T-helper 1 cell treated with Interleukin-12 subunit alpha and Interleukin-12 subunit beta and Interleukin-4 antibody, amounts not matched to agents 30 ng/mL and 1 ng/mL, for 36 hours (primary cell): ENCODE measurements around the gene UNC93B1. TPM values are rescaled to one million over a fixed set of nuclear protein-coding genes. Genes with fewer than 3 reads are reported as not detected.

Experiments used
- intact Hi-C: fragments of 100-400 bp; cut with micrococcal nuclease; formaldehyde crosslinking; loops from one replicate; pipeline ENCODE4 v1.15.1; 2024
- total RNA-seq: library from RNA; stranded (reverse); gene quantifications from 2 replicates; pipeline ENCODE4 v1.2.3, GENCODE V29; 2022

UNC93B1 gene
- total RNA-seq, 1 donor from 2014 or later: 26.3 TPM

- intact Hi-C loops: loop anchor here (1.0 to 2.0 kb wide), 2 partner anchors 11 to 80 kb away; partner anchors contain the start of genes CHKA and NDUFS8
Measured at GRCh38 chr11:68040957-68041591, 37.2 kb upstream of the UNC93B1 start.

GRCh38 chr11:68040101-68040956, 36.4 kb upstream of the UNC93B1 start:
- intact Hi-C loops: loop anchor here (1.0 to 2.0 kb wide), 2 partner anchors 10 to 80 kb away; partner anchors contain the start of genes CHKA and NDUFS8

GRCh38 chr11:68039526-68040086, 35.7 kb upstream of the UNC93B1 start:
- intact Hi-C loops: loop anchor here (1.0 to 2.0 kb wide), 2 partner anchors 9 to 81 kb away; partner anchors contain the start of genes CHKA and NDUFS8

GRCh38 chr11:68038718-68039525, 35.0 kb upstream of the UNC93B1 start, which contains the start of gene TCIRG1:
TCIRG1 (plus strand) TSS chr11:68039025; CDS start chr11:68041272, 2,247 bp downstream.
- intact Hi-C loops: no loop called here

- intact Hi-C loops: no loop called here
Measured at GRCh38 chr11:68038226-68038717, 34.4 kb upstream of the UNC93B1 start.

GRCh38 chr11:68037411-68038225, 33.7 kb upstream of the UNC93B1 start:
- intact Hi-C loops: no loop called here

GRCh38 chr11:68036717-68037239, 32.9 kb upstream of the UNC93B1 start:
- intact Hi-C loops: no loop called here

GRCh38 chr11:68036141-68036716, 32.3 kb upstream of the UNC93B1 start:
- intact Hi-C loops: no loop called here

- intact Hi-C loops: no loop called here
Measured at GRCh38 chr11:68035266-68035876, 31.5 kb upstream of the UNC93B1 start.

- intact Hi-C loops: loop anchor here (5.0 kb wide), 1 partner anchor 526 kb away; the partner anchor contains the start of genes CDK2AP2 and PITPNM1
Measured at GRCh38 chr11:68033708-68034045, 29.8 kb upstream of the UNC93B1 start.

GRCh38 chr11:68032997-68033707, 29.3 kb upstream of the UNC93B1 start:
- intact Hi-C loops: loop anchor here (5.0 kb wide), 1 partner anchor 526 kb away; the partner anchor contains the start of genes CDK2AP2 and PITPNM1

GRCh38 chr11:68032003-68032402, 28.1 kb upstream of the UNC93B1 start:
- intact Hi-C loops: loop anchor here (5.0 kb wide), 1 partner anchor 525 kb away; the partner anchor contains the start of genes CDK2AP2 and PITPNM1

- intact Hi-C loops: loop anchor here (2.0 to 5.0 kb wide), 4 partner anchors 34 to 524 kb away; partner anchors contain the start of genes CDK2AP2 and PITPNM1
Measured at GRCh38 chr11:68031144-68031464, 27.2 kb upstream of the UNC93B1 start.

GRCh38 chr11:68030318-68031143, 26.6 kb upstream of the UNC93B1 start, which contains the start of gene NDUFS8:
NDUFS8 (plus strand) TSS chr11:68030681; CDS start chr11:68032152, 1,471 bp downstream.
- intact Hi-C loops: loop anchor here (1.0 to 5.0 kb wide), 11 partner anchors 10 to 1018 kb away; partner anchors contain the start of genes CDK2AP2, CHKA, PITPNM1 and PPP6R3

- intact Hi-C loops: no loop called here
Measured at GRCh38 chr11:68028802-68029545, 25.1 kb upstream of the UNC93B1 start.

GRCh38 chr11:68027667-68028066, 23.8 kb upstream of the UNC93B1 start:
- intact Hi-C loops: no loop called here
